Cerebellar cortex (tissue), 1 donor: ENCODE measurements around the gene EPOP.

ENCODE experiments used
- DNase-seq: peaks from one replicate; pipeline ENCODE4 v3.0.0-alpha.2; 2015; ENCODE audit warnings: low spot score

The EPOP gene

GRCh38 chr17:38674014-38674748, 576 bp downstream of the EPOP start:
- no peak for DNase-seq

GRCh38 chr17:38673707-38674013, 1.1 kb downstream of the EPOP start:
- DNase-seq = no peak

GRCh38 chr17:38672788-38673706, 1.7 kb downstream of the EPOP start:
- DNase-seq = no peak

- DNase-seq = peak; percentile 55
Observed at GRCh38 chr17:38671939-38672720, 2.6 kb downstream of the EPOP start.

- no peak for DNase-seq
Observed at GRCh38 chr17:38669520-38669919, 5.2 kb downstream of the EPOP start.

GRCh38 chr17:38667787-38668122, 7.0 kb downstream of the EPOP start:
- DNase-seq = no peak

- peak; percentile 82 for DNase-seq
Observed at GRCh38 chr17:38667099-38667786, 7.5 kb downstream of the EPOP start.

GRCh38 chr17:38663964-38664644, 10.7 kb downstream of the EPOP start:
- no peak for DNase-seq

- DNase-seq = peak; percentile 91
Observed at GRCh38 chr17:38663125-38663751, 11.5 kb downstream of the EPOP start.

- no peak for DNase-seq
Observed at GRCh38 chr17:38660097-38661025, 14.4 kb downstream of the EPOP start.

GRCh38 chr17:38659415-38659814, 15.3 kb downstream of the EPOP start:
- DNase-seq = no peak

- DNase-seq = peak; percentile 62
Observed at GRCh38 chr17:38658741-38659345, 15.9 kb downstream of the EPOP start.

GRCh38 chr17:38657824-38658740, 16.7 kb downstream of the EPOP start:
- DNase-seq = no peak

GRCh38 chr17:38656959-38657823, 17.6 kb downstream of the EPOP start:
- DNase-seq = no peak

GRCh38 chr17:38654411-38655398, 20.1 kb downstream of the EPOP start:
- no peak for DNase-seq

GRCh38 chr17:38653679-38654078, 21.1 kb downstream of the EPOP start:
- DNase-seq = no peak
